GM21423 (cell line): ENCODE measurements around the gene OTOP1.
"Not testable (repeated sequence)": the region's sequence is repeated elsewhere in the genome, so short reads cannot be mapped to it uniquely, and the experiment has no call there.

Source experiments
- ATAC-seq: cut with Tn5 transposase; IDR thresholded peaks from one replicate; pipeline ENCODE4 v1.9.1; 2021; ENCODE audit warnings: mild to moderate bottlenecking, moderate library complexity; ENCODE audit not compliant: unreplicated experiment

The OTOP1 gene

GRCh38 chr4:4165701-4166392, 60.9 kb downstream of the OTOP1 start:
- ATAC-seq, result not testable (repeated sequence)

- ATAC-seq, result not testable (repeated sequence)
Observed at GRCh38 chr4:4164532-4165173, 62.1 kb downstream of the OTOP1 start.

GRCh38 chr4:4162186-4162585, 64.5 kb downstream of the OTOP1 start:
- not testable (repeated sequence) for ATAC-seq

- not testable (repeated sequence) for ATAC-seq
Observed at GRCh38 chr4:4160956-4161665, 65.6 kb downstream of the OTOP1 start.

GRCh38 chr4:4145622-4146021, 81.1 kb downstream of the OTOP1 start:
- not testable (repeated sequence) for ATAC-seq

GRCh38 chr4:4143376-4143775, 83.4 kb downstream of the OTOP1 start:
- not testable (repeated sequence) for ATAC-seq

- not testable (repeated sequence) for ATAC-seq
Observed at GRCh38 chr4:4142679-4143078, 84.0 kb downstream of the OTOP1 start.

- not testable (repeated sequence) for ATAC-seq
Observed at GRCh38 chr4:4141186-4141585, 85.5 kb downstream of the OTOP1 start.
